Measurements from ENCODE around the gene VMA21. TPM values are rescaled to one million over a fixed set of nuclear protein-coding genes. Genes with fewer than 3 reads are reported as not detected.

The VMA21 gene
- total RNA-seq = 52.6 and 56.1 TPM in 2 replicates

GRCh38 chrX:151396825-151397740 lies at the start of gene VMA21:
VMA21 (plus strand) TSS chrX:151397206; CDS start chrX:151397309, 103 bp downstream.

Other genes starting within 250 kb of the VMA21 start
- gene GPR50, start 220.6 kb upstream of the VMA21 start, total RNA-seq = not detected in 2 replicates
- gene PASD1, start 166.5 kb downstream of the VMA21 start, total RNA-seq = not detected in 2 replicates

Data from smooth muscle cell of the umbilical artery (primary cell).